Esophagus (tissue), 2 donors: ENCODE results near the gene TMEM132D. TPM values are rescaled to one million over a fixed set of nuclear protein-coding genes. Genes with fewer than 3 reads are reported as not detected.

Source experiments
- H3K27ac ChIP-seq, 2 donors: one replicate each; pipeline ENCODE4 v1.5.1; 2013; ENCODE audit warnings: low read depth in 2 of 2, mild to moderate bottlenecking in 2 of 2, inconsistent platforms in 1 of 2, low read length in 1 of 2, moderate library complexity in 1 of 2
- H3K27me3 ChIP-seq, 2 donors: one replicate each; pipeline ENCODE4 v1.6.1; 2013; ENCODE audit warnings: low read length in 2 of 2, control low read depth in 1 of 2, mild to moderate bottlenecking in 1 of 2; ENCODE audit not compliant: insufficient read depth in 2 of 2, control insufficient read depth in 1 of 2
- H3K36me3 ChIP-seq, 2 donors: one replicate each; pipeline ENCODE4 v1.6.1; 2013; ENCODE audit warnings: low read length in 1 of 2; ENCODE audit not compliant: control insufficient read depth in 2 of 2, insufficient read depth in 2 of 2
- H3K4me1 ChIP-seq, 2 donors: one replicate each; pipeline ENCODE4 v1.6.1; 2013; ENCODE audit warnings: low read length in 1 of 2; ENCODE audit not compliant: control insufficient read depth in 2 of 2, insufficient read depth in 2 of 2
- H3K4me3 ChIP-seq, 2 donors: one replicate each; pipeline ENCODE4 v1.5.1; 2013; ENCODE audit warnings: low read length in 2 of 2, mild to moderate bottlenecking in 2 of 2, low read depth in 1 of 2, moderate library complexity in 1 of 2
- H3K9me3 ChIP-seq, 2 donors: one replicate each; pipeline ENCODE4 v1.6.1; 2013; ENCODE audit warnings: mild to moderate bottlenecking in 2 of 2, low read depth in 1 of 2, low read length in 1 of 2, moderate library complexity in 1 of 2; ENCODE audit not compliant: control insufficient read depth in 2 of 2, insufficient read depth in 1 of 2
- WGBS, 2 donors: extraction: QIAGEN DNeasy Blood & Tissue Kit; methylation state at CpG; one replicate each; pipeline ENCODE4 v1.1.7; 2013; 5-methylcytosine and 5-hydroxymethylcytosine counted together
- polyA plus RNA-seq, 2 donors: library from polyadenylated mRNA; stranded (reverse); fragments of 200-250 nt; gene quantifications; one replicate each; pipeline ENCODE4 v1.2.3, GENCODE V29; 2013
- donor health status: healthy with polysubstance abuse.
- donor health status: Bipolar disorder and iron deficiency.

The TMEM132D gene
- polyA plus RNA-seq, 2 donors: not detected

DNA sequence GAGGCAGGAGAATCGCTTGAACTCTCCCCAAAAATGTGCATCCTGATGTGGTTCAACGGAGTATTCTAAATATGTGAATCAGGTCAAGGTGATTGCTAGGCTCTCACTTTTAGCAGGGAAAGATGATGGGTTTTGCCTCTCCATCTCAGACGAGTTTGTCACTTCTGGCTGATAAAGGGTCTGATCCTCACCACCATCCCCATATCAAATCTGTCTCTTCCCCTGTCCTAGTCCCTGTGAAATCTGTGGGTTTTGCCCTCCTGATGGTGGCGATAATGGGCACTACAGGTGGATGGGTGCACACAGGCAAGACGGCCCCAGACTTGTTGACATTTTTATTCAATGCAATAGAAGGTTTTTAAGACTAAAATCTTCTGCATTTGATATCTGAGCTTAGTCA lies 665.9 kb downstream of the TMEM132D start:
- no peaks in the 10 kb centered on the region for H3K36me3 ChIP-seq
- H3K27me3 ChIP-seq: no peaks in the 10 kb centered on the region
- 81% methylated on average over 5 of the region's 5 CpGs for WGBS, 2 donors
- H3K9me3 ChIP-seq: peaks cover 0 to 4% of the 10 kb centered on the region in 2 donors
- H3K27ac ChIP-seq: no peak overlapping the region
- no peaks in the 10 kb centered on the region for H3K4me1 ChIP-seq
- H3K4me3 ChIP-seq: no peak overlapping the region

DNA sequence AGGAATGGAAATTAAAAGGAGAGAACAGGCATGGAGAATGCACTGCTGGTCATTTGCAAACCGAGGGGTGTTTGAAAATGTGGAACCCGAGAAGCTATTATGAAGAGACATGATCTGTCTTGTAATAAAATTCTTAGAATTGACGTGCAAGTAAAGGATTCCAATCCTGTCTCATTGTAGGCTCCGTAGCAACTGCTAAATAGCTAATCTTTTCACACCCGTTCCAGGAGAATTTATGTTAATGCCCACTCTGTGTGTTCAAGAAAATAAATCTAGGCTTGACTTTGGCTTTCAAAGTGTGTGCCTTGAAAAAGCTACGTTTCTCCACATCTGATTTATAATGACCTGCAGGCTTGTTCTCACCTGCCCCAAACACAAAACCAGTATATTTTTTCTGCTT lies 669.6 kb downstream of the TMEM132D start:
- Histone ChIP-seq H3K27ac (no peak overlapping the region), H3K4me1 (no peaks in the 10 kb centered on the region), H3K4me3 (no peak overlapping the region), H3K27me3 (no peaks in the 10 kb centered on the region), H3K36me3 (no peaks in the 10 kb centered on the region), H3K9me3 (no peaks in the 10 kb centered on the region)
- WGBS, 2 donors: 30% methylated on average over 6 of the region's 6 CpGs

DNA sequence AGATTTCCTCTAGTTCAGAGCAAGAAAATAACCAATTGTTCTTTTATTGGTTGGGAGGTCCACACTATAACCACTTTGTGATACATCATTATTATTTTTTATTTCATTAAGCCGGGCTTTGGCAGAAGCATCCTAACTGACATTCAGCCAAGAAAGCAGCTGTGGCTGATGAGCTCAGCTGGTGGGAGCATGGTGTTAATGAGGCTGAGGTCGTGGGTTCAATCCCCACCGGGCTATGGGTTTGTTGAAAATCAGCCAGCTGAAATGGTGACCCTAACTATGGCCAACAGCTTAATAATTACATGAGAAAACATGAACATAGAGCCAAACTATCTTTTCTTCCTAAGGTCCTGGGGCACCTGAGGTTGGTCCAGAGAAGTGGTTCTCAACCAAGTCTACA lies 672.3 kb downstream of the TMEM132D start:
- Histone ChIP-seq H3K9me3 (peaks cover 0 to 2% of the 10 kb centered on the region in 2 donors), H3K4me1 (no peaks in the 10 kb centered on the region), H3K36me3 (no peaks in the 10 kb centered on the region), H3K27ac (no peak overlapping the region), H3K4me3 (no peak overlapping the region), H3K27me3 (no peaks in the 10 kb centered on the region)
- WGBS, 2 donors: 53 to 56% methylated on average over 3 of the region's 3 CpGs

DNA sequence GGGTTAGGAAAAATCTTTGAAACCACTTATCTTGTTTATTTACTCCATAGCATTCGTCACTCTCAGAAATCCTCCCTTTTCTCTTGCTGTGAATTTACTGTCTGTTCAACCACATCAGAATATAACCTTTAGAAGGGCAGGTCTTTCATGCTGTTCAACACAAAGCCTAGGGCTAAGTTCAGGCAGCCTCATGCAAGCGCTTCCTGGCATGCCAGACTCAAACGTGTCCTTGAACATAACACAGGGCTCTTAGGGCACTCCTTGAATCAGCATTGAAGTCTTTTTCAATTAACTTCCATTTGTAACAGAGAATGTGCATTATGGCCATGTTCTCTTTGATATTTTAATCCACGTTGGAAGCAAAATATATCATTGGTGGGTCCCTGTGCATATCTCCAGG lies 672.8 kb downstream of the TMEM132D start:
- Histone ChIP-seq H3K9me3 (peaks cover 0 to 6% of the 10 kb centered on the region in 2 donors), H3K36me3 (no peaks in the 10 kb centered on the region), H3K27ac (no peak overlapping the region), H3K27me3 (no peaks in the 10 kb centered on the region), H3K4me1 (no peaks in the 10 kb centered on the region), H3K4me3 (no peak overlapping the region)
- WGBS, 2 donors: 59 to 69% methylated on average over 4 of the region's 4 CpGs

DNA sequence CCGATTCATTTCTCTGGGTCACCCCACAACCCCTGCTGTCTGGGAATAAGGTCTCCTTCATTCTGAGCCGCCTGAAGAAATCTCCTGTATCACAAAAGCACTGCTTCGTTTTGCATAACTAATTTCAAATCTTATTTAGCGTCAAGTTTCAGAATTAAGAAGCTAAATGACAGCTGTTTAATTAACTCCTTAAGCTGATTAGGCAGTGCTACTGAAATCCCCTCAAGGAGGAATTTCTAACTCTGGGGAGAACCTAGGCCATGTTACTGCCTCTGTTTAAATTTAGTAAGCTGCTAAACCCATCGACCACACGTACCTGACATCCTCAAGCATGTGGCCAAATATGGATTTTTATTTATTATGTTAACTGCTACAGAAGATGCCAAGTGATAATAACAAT lies 677.0 kb downstream of the TMEM132D start:
- H3K9me3 ChIP-seq: peaks cover 0 to 8% of the 10 kb centered on the region in 2 donors
- WGBS, 2 donors: 70 to 71% methylated on average over 6 of the region's 6 CpGs

DNA sequence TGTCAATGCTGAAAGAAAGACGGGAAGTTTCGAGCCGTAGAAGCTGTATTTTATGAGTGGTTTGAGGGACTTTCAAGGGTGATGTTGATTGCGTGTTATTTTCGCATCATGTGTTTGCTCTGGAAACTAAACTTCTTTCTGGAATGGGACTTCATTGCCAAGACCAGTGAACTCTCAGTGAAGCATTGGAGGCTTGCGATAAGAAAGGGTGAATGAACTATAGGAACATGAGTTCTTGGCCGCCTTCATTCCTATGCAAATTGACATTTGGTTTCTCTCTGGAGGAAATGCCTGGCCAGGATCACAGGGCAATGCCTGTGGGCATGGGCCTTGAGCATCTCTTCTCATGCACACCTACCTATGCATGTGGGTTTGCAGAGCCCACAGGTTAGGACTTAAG lies 677.8 kb downstream of the TMEM132D start:
- no peaks in the 10 kb centered on the region for H3K27me3 ChIP-seq
- H3K4me1 ChIP-seq: no peaks in the 10 kb centered on the region
- peaks cover 0 to 8% of the 10 kb centered on the region in 2 donors for H3K9me3 ChIP-seq
- H3K36me3 ChIP-seq: no peaks in the 10 kb centered on the region
- WGBS, 2 donors: 56 to 68% methylated on average over 7 of the region's 7 CpGs
- no peak overlapping the region for H3K27ac ChIP-seq
- no peak overlapping the region for H3K4me3 ChIP-seq

More for the DNA sequence above, 677.0 kb downstream of the TMEM132D start:
- Histone ChIP-seq H3K4me1 (no peaks in the 10 kb centered on the region), H3K27ac (no peak overlapping the region), H3K4me3 (no peak overlapping the region), H3K36me3 (no peaks in the 10 kb centered on the region), H3K27me3 (no peaks in the 10 kb centered on the region)

DNA sequence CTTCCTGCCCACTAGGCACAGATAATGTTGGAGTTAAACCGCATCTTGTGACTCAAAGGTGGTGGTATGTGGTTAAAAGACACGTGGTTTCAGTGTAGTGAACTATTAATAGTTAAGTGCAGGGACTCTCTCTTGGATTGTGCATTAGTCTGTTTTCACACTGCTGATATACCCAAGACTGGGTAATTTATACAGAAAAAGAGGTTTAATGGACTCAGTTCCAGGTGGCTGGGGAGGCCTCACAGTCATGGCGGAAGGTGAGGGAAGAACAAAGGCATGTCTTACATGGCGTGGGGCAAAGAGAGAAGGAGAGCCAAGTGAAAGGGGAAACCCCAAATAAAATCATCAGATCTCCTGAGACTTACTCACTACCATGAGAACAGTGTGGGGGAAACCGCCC lies 688.3 kb downstream of the TMEM132D start:
- Histone ChIP-seq H3K36me3 (no peaks in the 10 kb centered on the region), H3K27me3 (no peaks in the 10 kb centered on the region), H3K9me3 (peaks cover 2 to 4% of the 10 kb centered on the region in 2 donors), H3K4me1 (peaks cover 0 to 2% of the 10 kb centered on the region in 2 donors), H3K4me3 (no peak overlapping the region), H3K27ac (no peak overlapping the region)
- 89 to 92% methylated on average over 5 of the region's 5 CpGs for WGBS, 2 donors

DNA sequence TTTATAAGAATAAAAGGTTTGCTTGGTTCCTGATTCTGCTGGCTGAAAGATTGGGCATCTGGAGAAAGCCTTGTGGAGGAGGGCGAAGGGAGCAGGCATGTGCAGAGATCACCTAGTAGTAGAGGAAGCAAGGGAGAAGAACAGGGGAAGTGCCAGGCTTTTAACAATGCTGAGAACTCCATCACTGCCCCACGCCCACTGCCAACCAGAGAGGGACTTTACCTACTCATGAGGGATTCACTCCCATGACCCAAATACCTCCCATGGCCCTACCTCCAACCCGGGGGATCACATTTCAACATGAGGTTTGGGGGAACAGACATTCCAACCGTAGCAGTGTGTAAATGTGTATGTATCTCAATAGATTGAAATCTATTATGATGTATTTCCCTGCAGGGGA lies 690.3 kb downstream of the TMEM132D start:
- Histone ChIP-seq H3K9me3 (peaks cover 0 to 1% of the 10 kb centered on the region in 2 donors), H3K27ac (no peak overlapping the region), H3K4me3 (no peak overlapping the region), H3K36me3 (no peaks in the 10 kb centered on the region), H3K4me1 (no peaks in the 10 kb centered on the region), H3K27me3 (no peaks in the 10 kb centered on the region)
- 65 to 77% methylated on average over 4 of the region's 4 CpGs for WGBS, 2 donors

DNA sequence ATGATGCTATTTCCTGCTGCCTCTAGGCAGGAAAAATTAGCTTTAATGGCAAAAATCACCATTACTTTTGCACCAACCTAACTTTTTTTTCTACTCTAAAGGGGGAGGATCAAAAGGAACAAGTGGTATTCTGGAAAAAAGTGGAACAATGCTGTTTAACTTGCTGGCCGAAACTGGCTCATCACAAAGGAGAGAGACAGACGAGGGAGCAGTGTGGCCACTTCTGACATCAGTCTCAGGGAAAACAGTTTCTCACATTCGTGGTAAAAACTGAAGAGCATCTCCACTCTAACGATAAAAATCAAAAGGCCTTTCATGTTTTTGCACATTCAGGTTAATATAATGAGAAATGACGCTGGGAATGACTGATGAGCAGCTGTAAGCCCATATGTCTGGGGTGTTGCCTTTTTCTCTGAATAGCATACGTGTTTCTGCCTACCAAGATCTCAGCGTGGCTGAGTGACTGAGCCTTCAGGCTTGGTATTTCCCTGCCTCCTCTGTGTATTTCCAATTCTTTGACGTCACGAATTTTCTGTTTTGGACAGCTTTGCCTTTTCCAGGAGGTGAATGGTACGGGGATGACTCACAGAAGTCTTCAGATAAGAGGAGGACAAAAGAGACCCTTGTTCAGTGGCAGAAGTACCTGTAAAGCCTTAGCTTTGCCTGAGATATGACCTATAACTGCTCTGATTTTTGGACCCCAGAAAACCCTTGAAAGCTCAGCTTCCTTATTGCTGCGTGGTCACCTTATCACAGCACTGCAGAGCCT lies 691.8 kb downstream of the TMEM132D start:
- Histone ChIP-seq H3K9me3 (peaks cover 0 to 2% of the 10 kb centered on the region in 2 donors), H3K36me3 (no peaks in the 10 kb centered on the region), H3K27me3 (no peaks in the 10 kb centered on the region), H3K4me3 (no peak overlapping the region), H3K4me1 (no peaks in the 10 kb centered on the region), H3K27ac (no peak overlapping the region)
- WGBS, 2 donors: 34 to 38% methylated on average over 11 of the region's 11 CpGs

DNA sequence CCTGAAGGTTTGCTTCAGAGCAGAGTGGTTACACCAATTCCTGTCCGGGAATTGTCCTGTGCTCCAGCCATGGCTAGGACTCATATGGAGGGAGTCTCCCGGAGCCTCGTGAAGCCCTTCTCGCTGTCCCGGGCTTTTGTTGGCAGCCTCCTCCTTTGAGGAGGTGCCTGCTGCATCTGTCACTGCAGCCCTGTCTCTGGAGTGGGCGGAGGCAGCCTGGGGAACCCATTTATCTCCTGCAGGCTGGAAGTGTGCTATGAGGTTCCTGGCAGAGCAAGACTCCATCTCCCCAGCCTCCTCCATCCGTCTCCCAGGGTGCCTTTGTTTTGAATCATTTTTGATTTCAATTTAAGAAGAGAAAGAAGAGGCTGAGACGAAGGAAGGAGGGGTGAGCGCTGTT lies 695.3 kb downstream of the TMEM132D start:
- no peaks in the 10 kb centered on the region for H3K36me3 ChIP-seq
- no peak overlapping the region for H3K27ac ChIP-seq
- 73 to 77% methylated on average over 9 of the region's 9 CpGs for whole genome bisulfite sequencing, 2 donors
- no peaks in the 10 kb centered on the region for H3K4me1 ChIP-seq
- H3K27me3 ChIP-seq: no peaks in the 10 kb centered on the region
- no peak overlapping the region for H3K4me3 ChIP-seq
- H3K9me3 ChIP-seq: peaks cover 0 to 3% of the 10 kb centered on the region in 2 donors
